ENCODE measurements around the gene PDCD1LG2. TPM values are rescaled to one million over a fixed set of nuclear protein-coding genes. Genes with fewer than 3 reads are reported as not detected.

Gene PDCD1LG2
- total and polyA plus RNA-seq, 2 of the 8 experiments (the other 6 are each of a cell fraction or from before 2014, with no cell fraction given) = not detected

DNA sequence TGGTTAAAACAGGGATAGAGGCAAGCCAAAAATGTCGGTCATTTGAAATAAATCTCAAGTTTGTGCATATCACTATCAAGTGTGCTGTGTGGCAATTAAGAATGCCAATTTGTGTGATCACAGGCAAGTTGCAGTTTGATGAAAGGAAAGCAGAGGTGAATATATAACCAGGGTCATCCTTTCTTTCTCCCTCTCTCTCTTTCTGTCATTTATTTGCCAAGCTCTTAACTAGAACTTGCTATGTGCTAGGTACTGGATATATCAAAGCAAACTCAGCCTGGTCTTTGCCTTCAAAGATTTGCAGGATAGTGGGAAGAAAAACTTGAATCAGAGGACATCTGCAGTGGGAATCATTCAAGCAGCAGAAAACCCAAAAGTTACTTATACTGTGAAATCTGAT, 22.0 kb downstream of the PDCD1LG2 start:
- Histone ChIP-seq H3K14ac (ENCODE audit: insufficient read length) (no peak overlapping the region), H4K8ac (ENCODE audit: extremely low read depth, insufficient read depth, low read length) (no peak overlapping the region), H3K23me2 (ENCODE audit: low read depth, low read length) (no peaks in the 10 kb centered on the region), H3K27me3 (replicated peaks in 1 of 4; ENCODE audit: control insufficient read depth in 3 of 4, extremely low read depth in 1 of 4, insufficient read depth in 3 of 4, low read length in 3 of 4) (no peaks in the 10 kb centered on the region; a peak in 1 of 7 replicates), H2AK5ac (ENCODE audit: low read depth, low read length) (no peak overlapping the region), H2BK15ac (ENCODE audit: low read length) (no peak overlapping the region), H4K20me1 (replicated peaks in 1 of 2; ENCODE audit: control insufficient read depth in 1 of 2, insufficient read depth in 2 of 2, low read length in 2 of 2) (no peaks in the 10 kb centered on the region), H3K79me1 (ENCODE audit: low read depth, low read length) (no peaks in the 10 kb centered on the region), H3K27ac (ENCODE audit: low read depth, low read length) (no peak overlapping the region), H3K9ac (replicated peaks in 1 of 4; ENCODE audit: extremely low read depth in 1 of 4, low read depth in 3 of 4, low read length in 3 of 4) (no peak overlapping the region), H3K18ac (ENCODE audit: extremely low read depth, low read length) (no peak overlapping the region), H2BK20ac (ENCODE audit: low read length) (no peak overlapping the region), H3K23ac (ENCODE audit: insufficient read length) (no peak overlapping the region), H2AFZ (ENCODE audit: low read length) (no peak overlapping the region), H3K4me2 (ENCODE audit: insufficient read depth in 1 of 2, low read depth in 2 of 2, low read length in 2 of 2) (no peak overlapping the region), H3K9me3 (ENCODE audit: insufficient read depth in 2 of 2, low read depth in 1 of 2, low read length in 1 of 2) (no peaks in the 10 kb centered on the region), H2BK120ac (replicated peaks; ENCODE audit: low read depth, low read length) (no peak overlapping the region), H3K36me3 (ENCODE audit: control insufficient read depth in 2 of 4, insufficient read depth in 4 of 4, low read length in 3 of 4) (no peaks in the 10 kb centered on the region), H3K4me3 (ENCODE audit: extremely low read depth in 1 of 4, insufficient read depth in 2 of 4, low read depth in 3 of 4, low read length in 4 of 4) (no peak overlapping the region), H3K79me2 (ENCODE audit: control insufficient read depth in 1 of 2, insufficient read depth in 2 of 2, low read length in 2 of 2) (no peaks in the 10 kb centered on the region), H3K56ac (replicated peaks; ENCODE audit: insufficient read length, low read depth, low read length) (no peak overlapping the region), H3K4ac (replicated peaks; ENCODE audit: insufficient read length, low read depth, low read length) (no peak overlapping the region), H4K91ac (replicated peaks; ENCODE audit: insufficient read length, low read length) (no peak overlapping the region), H2BK5ac (ENCODE audit: low read depth, low read length) (no peak overlapping the region), H4K5ac (ENCODE audit: insufficient read length, low read depth, low read length) (no peak overlapping the region), H3K4me1 (replicated peaks in 1 of 4; ENCODE audit: control insufficient read depth in 3 of 4, insufficient read depth in 4 of 4, low read length in 3 of 4) (peaks cover 0 to 2% (median 0%) of the 10 kb centered on the region in 4 experiments; a peak in 1 of 7 replicates), H2BK12ac (ENCODE audit: low read depth, low read length) (no peak overlapping the region)
- CTCF ChIA-PET (ENCODE audit: partially characterized antibody) = interaction anchor here (1.3 kb wide), 1 partner anchor 33 kb away, joined by 3 read pairs; no protein-coding TSS in a partner anchor
- no peak for FAIRE-seq
- POLR2A ChIA-PET (ENCODE audit: partially characterized antibody) = no interaction called here
- TF ChIP-seq MAFK (IDR thresholded peaks at IDR 0.05; ENCODE audit: low read depth, low read length) (no peak), YY1 (IDR thresholded peaks at IDR 0.05; ENCODE audit: low read depth, low read length) (no peak)
- no peak for DNase-seq (ENCODE audit: low read depth in 1 of 2, low spot score in 2 of 2)
- 100% methylated on average over 1 of the region's 1 CpG; no CpG with 5 or more reads in 1 of the 2 experiments for WGBS, 2 experiments (ENCODE audit: extremely low coverage in 1 of 2, insufficient coverage in 1 of 2, insufficient read length in 1 of 2, insufficient replicate concordance in 2 of 2, low coverage in 1 of 2, low lambda C conversion rate in 2 of 2, missing lambda C conversion rate in 1 of 2)
